SK-N-SH (cell line): ENCODE results near the gene CDH24.

Experiments
- EP300 ChIP-seq, 2 experiments: IDR thresholded peaks; 2 replicates each; pipeline versions ENCODE4 v1.4.0 to v1.6.1; 2012; ENCODE audit warnings: borderline replicate concordance in 1 of 2, low read depth in 1 of 2, low read length in 1 of 2
- FOSL2 ChIP-seq: IDR thresholded peaks from 2 replicates; pipeline ENCODE4 v1.4.0; 2012; ENCODE audit warnings: low read depth, mild to moderate bottlenecking, moderate library complexity, borderline replicate concordance
- GABPA ChIP-seq: IDR thresholded peaks from 2 replicates; pipeline ENCODE4 v1.4.0; 2012; ENCODE audit warnings: low read depth, mild to moderate bottlenecking
- MXI1 ChIP-seq: IDR thresholded peaks from 2 replicates; pipeline ENCODE4 v1.6.1; 2012; ENCODE audit warnings: mild to moderate bottlenecking, low read depth, low read length, improper control_type of control experiment
- NFIC ChIP-seq: IDR thresholded peaks from 2 replicates; pipeline ENCODE4 v1.4.0; 2012; ENCODE audit warnings: borderline replicate concordance
- POLR2AphosphoS5 ChIP-seq: IDR thresholded peaks from 2 replicates; pipeline ENCODE4 v1.6.1; 2012; ENCODE audit warnings: low read depth, low read length
- RCOR1 ChIP-seq: fragments of 150-350 bp; IDR thresholded peaks from 2 replicates; pipeline ENCODE4 v1.6.1; 2017; ENCODE audit warnings: antibody characterized with exemption, low read length
- RFX5 ChIP-seq: IDR thresholded peaks from 2 replicates; pipeline ENCODE4 v1.6.1; 2012; ENCODE audit warnings: mild to moderate bottlenecking, improper control_type of control experiment, low read length
- SIN3A ChIP-seq: IDR thresholded peaks from 2 replicates; pipeline ENCODE4 v1.6.1; 2012; ENCODE audit warnings: low read depth, mild to moderate bottlenecking, low read length, moderate library complexity, borderline replicate concordance
- TAF1 ChIP-seq: IDR thresholded peaks from 2 replicates; pipeline ENCODE4 v1.6.1; 2012; ENCODE audit warnings: low read depth, mild to moderate bottlenecking, low read length, moderate library complexity, borderline replicate concordance
- YY1 ChIP-seq: IDR thresholded peaks from 2 replicates; pipeline ENCODE4 v1.4.0; 2012; ENCODE audit warnings: low read depth, mild to moderate bottlenecking
- TF ChIP-seq, protein P1 (sequence below): fragments of 200-600 bp; sonication (generic); IDR thresholded peaks from 2 replicates; pipeline ENCODE4 v1.6.1; 2017; ENCODE audit warnings: antibody characterized with exemption, mild to moderate bottlenecking, moderate library complexity
- TF ChIP-seq, protein P2 (sequence below): IDR thresholded peaks from 2 replicates; pipeline ENCODE4 v1.6.1; 2012; ENCODE audit warnings: mild to moderate bottlenecking, low read depth, low read length, moderate library complexity

DNA sequence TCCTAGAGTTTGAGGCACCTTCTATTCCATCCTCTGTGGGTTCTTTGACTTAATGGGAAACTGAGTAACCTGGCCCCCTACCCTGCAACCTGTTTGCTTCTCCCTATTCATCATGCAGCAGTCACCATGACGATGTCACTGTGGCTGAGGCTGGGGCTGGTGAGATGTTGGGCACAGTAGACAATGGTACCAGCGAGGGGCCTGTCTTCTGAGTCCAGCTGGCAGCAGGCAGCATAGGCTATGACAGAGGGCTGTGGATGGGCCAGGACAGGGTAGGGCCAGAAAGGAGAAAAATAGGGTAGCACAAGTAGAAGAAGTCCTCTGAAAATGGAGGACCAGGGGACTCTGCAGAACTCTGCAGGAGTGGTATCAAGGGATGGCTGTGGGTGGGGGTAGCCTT lies 45.5 kb upstream of the CDH24 start:
- TF ChIP-seq POLR2AphosphoS5: no peak
- TF ChIP-seq, protein P1, sequence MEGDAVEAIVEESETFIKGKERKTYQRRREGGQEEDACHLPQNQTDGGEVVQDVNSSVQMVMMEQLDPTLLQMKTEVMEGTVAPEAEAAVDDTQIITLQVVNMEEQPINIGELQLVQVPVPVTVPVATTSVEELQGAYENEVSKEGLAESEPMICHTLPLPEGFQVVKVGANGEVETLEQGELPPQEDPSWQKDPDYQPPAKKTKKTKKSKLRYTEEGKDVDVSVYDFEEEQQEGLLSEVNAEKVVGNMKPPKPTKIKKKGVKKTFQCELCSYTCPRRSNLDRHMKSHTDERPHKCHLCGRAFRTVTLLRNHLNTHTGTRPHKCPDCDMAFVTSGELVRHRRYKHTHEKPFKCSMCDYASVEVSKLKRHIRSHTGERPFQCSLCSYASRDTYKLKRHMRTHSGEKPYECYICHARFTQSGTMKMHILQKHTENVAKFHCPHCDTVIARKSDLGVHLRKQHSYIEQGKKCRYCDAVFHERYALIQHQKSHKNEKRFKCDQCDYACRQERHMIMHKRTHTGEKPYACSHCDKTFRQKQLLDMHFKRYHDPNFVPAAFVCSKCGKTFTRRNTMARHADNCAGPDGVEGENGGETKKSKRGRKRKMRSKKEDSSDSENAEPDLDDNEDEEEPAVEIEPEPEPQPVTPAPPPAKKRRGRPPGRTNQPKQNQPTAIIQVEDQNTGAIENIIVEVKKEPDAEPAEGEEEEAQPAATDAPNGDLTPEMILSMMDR: no peak
- no peak for TF ChIP-seq SIN3A
- no peak for TF ChIP-seq GABPA
- TF ChIP-seq, protein P2, sequence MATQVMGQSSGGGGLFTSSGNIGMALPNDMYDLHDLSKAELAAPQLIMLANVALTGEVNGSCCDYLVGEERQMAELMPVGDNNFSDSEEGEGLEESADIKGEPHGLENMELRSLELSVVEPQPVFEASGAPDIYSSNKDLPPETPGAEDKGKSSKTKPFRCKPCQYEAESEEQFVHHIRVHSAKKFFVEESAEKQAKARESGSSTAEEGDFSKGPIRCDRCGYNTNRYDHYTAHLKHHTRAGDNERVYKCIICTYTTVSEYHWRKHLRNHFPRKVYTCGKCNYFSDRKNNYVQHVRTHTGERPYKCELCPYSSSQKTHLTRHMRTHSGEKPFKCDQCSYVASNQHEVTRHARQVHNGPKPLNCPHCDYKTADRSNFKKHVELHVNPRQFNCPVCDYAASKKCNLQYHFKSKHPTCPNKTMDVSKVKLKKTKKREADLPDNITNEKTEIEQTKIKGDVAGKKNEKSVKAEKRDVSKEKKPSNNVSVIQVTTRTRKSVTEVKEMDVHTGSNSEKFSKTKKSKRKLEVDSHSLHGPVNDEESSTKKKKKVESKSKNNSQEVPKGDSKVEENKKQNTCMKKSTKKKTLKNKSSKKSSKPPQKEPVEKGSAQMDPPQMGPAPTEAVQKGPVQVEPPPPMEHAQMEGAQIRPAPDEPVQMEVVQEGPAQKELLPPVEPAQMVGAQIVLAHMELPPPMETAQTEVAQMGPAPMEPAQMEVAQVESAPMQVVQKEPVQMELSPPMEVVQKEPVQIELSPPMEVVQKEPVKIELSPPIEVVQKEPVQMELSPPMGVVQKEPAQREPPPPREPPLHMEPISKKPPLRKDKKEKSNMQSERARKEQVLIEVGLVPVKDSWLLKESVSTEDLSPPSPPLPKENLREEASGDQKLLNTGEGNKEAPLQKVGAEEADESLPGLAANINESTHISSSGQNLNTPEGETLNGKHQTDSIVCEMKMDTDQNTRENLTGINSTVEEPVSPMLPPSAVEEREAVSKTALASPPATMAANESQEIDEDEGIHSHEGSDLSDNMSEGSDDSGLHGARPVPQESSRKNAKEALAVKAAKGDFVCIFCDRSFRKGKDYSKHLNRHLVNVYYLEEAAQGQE: no peak
- TF ChIP-seq NFIC: no peak
- no peak for TF ChIP-seq RFX5
- TF ChIP-seq FOSL2: no peak
- no peak for TF ChIP-seq TAF1
- no peak for TF ChIP-seq EP300 (IDR thresholded peaks at IDR 0.05; ENCODE audit: borderline replicate concordance in 1 of 2, low read depth in 1 of 2, low read length in 1 of 2)
- no peak for TF ChIP-seq RCOR1
- no peak for TF ChIP-seq MXI1
- TF ChIP-seq YY1: no peak
